Measurements from ENCODE around the gene GRM4. TPM values are rescaled to one million over a fixed set of nuclear protein-coding genes. Genes with fewer than 3 reads are reported as not detected.

GRM4 gene
- polyA plus RNA-seq, 1 of the 3 experiments (the other 2 are of a cell fraction) = not detected

DNA sequence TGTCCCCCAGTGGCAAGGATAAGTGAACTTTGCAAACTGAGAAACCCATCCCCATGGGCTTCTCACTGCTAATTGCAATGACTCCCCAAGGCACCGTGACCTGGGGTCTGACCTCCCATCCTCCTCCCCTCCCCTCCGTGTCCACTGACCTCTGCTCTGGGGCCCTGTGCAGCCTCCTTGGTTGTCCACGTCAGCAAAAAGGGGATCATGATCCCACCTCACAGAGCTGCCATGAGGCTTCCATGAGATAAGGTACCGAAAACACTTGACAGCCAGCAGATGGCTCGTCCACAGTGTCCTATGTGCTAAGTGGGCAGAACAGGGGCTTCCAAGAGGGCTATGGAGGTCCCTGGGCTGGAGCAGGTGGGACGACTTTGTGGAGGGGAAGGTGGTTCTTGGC, 104.5 kb downstream of the GRM4 start:
- H3K27me3 ChIP-seq (ENCODE audit: insufficient read depth) = peaks cover 3% of the 10 kb centered on the region; the same call in 1 of the 2 replicates
- H3K79me2 ChIP-seq (ENCODE audit: insufficient read depth) = no peaks in the 10 kb centered on the region
- H3F3A ChIP-seq (replicated peaks; ENCODE audit: insufficient read depth) = peaks cover 3% of the 10 kb centered on the region
- ChIA-PET CTCF (interaction anchor here (1.9 to 3.2 kb wide), 2 partner anchors 14 to 270 kb away, joined by 7 to 13 read pairs; no protein-coding TSS in a partner anchor), POLR2A (no interaction called here)
- no peak overlapping the region for H3K27ac ChIP-seq (ENCODE audit: low read depth in 2 of 2, low read length in 1 of 2)
- H3K9ac ChIP-seq = no peak overlapping the region
- H3K9me3 ChIP-seq = no peaks in the 10 kb centered on the region
- DNase-seq = no peak
- H4K20me1 ChIP-seq (ENCODE audit: insufficient read depth) = no peaks in the 10 kb centered on the region
- whole genome bisulfite sequencing (ENCODE audit: low lambda C conversion rate) = 54% methylated on average over 6 of the region's 6 CpGs
- H3K4me3 ChIP-seq (ENCODE audit: low read depth in 2 of 2, low read length in 1 of 2) = no peak overlapping the region
- H3K4me1 ChIP-seq (ENCODE audit: control insufficient read depth in 1 of 2, insufficient read depth in 2 of 2, low read depth in 1 of 2, low read length in 1 of 2) = peaks cover 0 to 16% of the 10 kb centered on the region in 2 experiments; a peak in 1 of 4 replicates
- H3K4me2 ChIP-seq = no peak overlapping the region
- H3K36me3 ChIP-seq (replicated peaks in 1 of 2; ENCODE audit: control insufficient read depth in 1 of 2, insufficient read depth in 2 of 2, low read length in 1 of 2) = no peaks in the 10 kb centered on the region
- no peak overlapping the region for H2AFZ ChIP-seq (ENCODE audit: low read depth)
- no peaks in the 10 kb centered on the region for H3K9me2 ChIP-seq
- TF ChIP-seq, protein P1, sequence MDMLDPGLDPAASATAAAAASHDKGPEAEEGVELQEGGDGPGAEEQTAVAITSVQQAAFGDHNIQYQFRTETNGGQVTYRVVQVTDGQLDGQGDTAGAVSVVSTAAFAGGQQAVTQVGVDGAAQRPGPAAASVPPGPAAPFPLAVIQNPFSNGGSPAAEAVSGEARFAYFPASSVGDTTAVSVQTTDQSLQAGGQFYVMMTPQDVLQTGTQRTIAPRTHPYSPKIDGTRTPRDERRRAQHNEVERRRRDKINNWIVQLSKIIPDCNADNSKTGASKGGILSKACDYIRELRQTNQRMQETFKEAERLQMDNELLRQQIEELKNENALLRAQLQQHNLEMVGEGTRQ (IDR thresholded peaks at IDR 0.05; ENCODE audit: borderline replicate concordance, low read depth, low read length) = no peak
- TF ChIP-seq EZH2phosphoT487 (IDR thresholded peaks at IDR 0.05; ENCODE audit: borderline replicate concordance, low read depth) = no peak
- TF ChIP-seq POLR2AphosphoS5 (IDR thresholded peaks at IDR 0.05; ENCODE audit: low read depth, low read length) = no peak
- TF ChIP-seq FOXJ3 (CRISPR knock-in tag; IDR thresholded peaks at IDR 0.05) = no peak
- no peak for TF ChIP-seq SIN3A (IDR thresholded peaks at IDR 0.05; ENCODE audit: borderline replicate concordance, low read depth, low read length)
- no peak for TF ChIP-seq MXI1 (IDR thresholded peaks at IDR 0.05; ENCODE audit: low read depth, low read length)
- TF ChIP-seq GABPA (IDR thresholded peaks at IDR 0.05; ENCODE audit: low read depth) = no peak
- TF ChIP-seq RXRA (IDR thresholded peaks at IDR 0.05; ENCODE audit: borderline replicate concordance, low read depth) = no peak
- TF ChIP-seq, protein P2, sequence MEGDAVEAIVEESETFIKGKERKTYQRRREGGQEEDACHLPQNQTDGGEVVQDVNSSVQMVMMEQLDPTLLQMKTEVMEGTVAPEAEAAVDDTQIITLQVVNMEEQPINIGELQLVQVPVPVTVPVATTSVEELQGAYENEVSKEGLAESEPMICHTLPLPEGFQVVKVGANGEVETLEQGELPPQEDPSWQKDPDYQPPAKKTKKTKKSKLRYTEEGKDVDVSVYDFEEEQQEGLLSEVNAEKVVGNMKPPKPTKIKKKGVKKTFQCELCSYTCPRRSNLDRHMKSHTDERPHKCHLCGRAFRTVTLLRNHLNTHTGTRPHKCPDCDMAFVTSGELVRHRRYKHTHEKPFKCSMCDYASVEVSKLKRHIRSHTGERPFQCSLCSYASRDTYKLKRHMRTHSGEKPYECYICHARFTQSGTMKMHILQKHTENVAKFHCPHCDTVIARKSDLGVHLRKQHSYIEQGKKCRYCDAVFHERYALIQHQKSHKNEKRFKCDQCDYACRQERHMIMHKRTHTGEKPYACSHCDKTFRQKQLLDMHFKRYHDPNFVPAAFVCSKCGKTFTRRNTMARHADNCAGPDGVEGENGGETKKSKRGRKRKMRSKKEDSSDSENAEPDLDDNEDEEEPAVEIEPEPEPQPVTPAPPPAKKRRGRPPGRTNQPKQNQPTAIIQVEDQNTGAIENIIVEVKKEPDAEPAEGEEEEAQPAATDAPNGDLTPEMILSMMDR (IDR thresholded peaks at IDR 0.05) = no peak
- TF ChIP-seq, protein P3, sequence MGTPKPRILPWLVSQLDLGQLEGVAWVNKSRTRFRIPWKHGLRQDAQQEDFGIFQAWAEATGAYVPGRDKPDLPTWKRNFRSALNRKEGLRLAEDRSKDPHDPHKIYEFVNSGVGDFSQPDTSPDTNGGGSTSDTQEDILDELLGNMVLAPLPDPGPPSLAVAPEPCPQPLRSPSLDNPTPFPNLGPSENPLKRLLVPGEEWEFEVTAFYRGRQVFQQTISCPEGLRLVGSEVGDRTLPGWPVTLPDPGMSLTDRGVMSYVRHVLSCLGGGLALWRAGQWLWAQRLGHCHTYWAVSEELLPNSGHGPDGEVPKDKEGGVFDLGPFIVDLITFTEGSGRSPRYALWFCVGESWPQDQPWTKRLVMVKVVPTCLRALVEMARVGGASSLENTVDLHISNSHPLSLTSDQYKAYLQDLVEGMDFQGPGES (IDR thresholded peaks at IDR 0.05; ENCODE audit: low read depth, low read length) = no peak
- TF ChIP-seq RFX5 (IDR thresholded peaks at IDR 0.05; ENCODE audit: low read length) = no peak
- no peak for TF ChIP-seq RAD21 (IDR thresholded peaks at IDR 0.05; ENCODE audit: low read length)
- TF ChIP-seq SMC3 (IDR thresholded peaks at IDR 0.05; ENCODE audit: low read depth, low read length) = no peak

DNA sequence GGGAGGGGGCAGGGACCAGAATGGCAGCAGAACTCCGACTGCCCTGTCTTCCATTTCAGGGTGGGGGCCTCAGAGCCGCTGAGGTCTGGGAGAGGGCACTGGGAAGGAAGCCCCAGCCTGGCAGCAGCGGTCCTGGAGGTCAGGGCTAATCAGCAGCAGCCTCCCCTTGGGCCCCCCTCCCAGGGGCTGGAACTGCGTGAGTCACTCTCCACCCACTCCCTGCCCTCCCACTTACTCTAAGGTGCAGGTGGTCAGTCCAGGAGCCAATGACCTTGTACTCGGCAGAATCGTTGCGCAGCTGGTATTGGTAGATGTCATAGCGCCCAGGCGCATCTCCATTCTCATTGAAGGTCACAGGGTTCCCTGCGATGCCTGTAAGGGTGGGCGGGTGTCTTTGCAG, 105.9 kb downstream of the GRM4 start:
- DNase-seq = no peak
- Histone ChIP-seq H3K4me3 (ENCODE audit: low read depth in 2 of 2, low read length in 1 of 2) (no peak overlapping the region), H3K36me3 (replicated peaks in 1 of 2; ENCODE audit: control insufficient read depth in 1 of 2, insufficient read depth in 2 of 2, low read length in 1 of 2) (no peaks in the 10 kb centered on the region), H3K27ac (ENCODE audit: low read depth in 2 of 2, low read length in 1 of 2) (no peak overlapping the region), H3K4me1 (ENCODE audit: control insufficient read depth in 1 of 2, insufficient read depth in 2 of 2, low read depth in 1 of 2, low read length in 1 of 2) (peaks cover 0 to 1% of the 10 kb centered on the region in 2 experiments; a peak in 1 of 4 replicates), H3K9ac (no peak overlapping the region), H3F3A (replicated peaks; ENCODE audit: insufficient read depth) (peaks cover 3% of the 10 kb centered on the region), H2AFZ (ENCODE audit: low read depth) (no peak overlapping the region), H3K4me2 (no peak overlapping the region), H3K9me2 (no peaks in the 10 kb centered on the region), H4K20me1 (ENCODE audit: insufficient read depth) (no peaks in the 10 kb centered on the region), H3K27me3 (ENCODE audit: insufficient read depth) (peaks cover 2% of the 10 kb centered on the region; the same call in 1 of the 2 replicates), H3K79me2 (ENCODE audit: insufficient read depth) (no peaks in the 10 kb centered on the region), H3K9me3 (no peaks in the 10 kb centered on the region)
- WGBS (ENCODE audit: low lambda C conversion rate) = 74% methylated on average over 11 of the region's 11 CpGs
- CTCF ChIA-PET = interaction anchor here (1.3 to 1.9 kb wide), 2 partner anchors 9 to 12 kb away, joined by 4 to 7 read pairs; no protein-coding TSS in a partner anchor
- no peak for TF ChIP-seq EP300 (IDR thresholded peaks at IDR 0.05; ENCODE audit: borderline replicate concordance in 1 of 2, low read depth in 1 of 2, low read length in 1 of 2)
- no peak for TF ChIP-seq NRF1 (IDR thresholded peaks at IDR 0.05; ENCODE audit: low read depth, low read length)
- no peak for TF ChIP-seq RCOR1 (IDR thresholded peaks at IDR 0.05; ENCODE audit: low read length)
- no peak for TF ChIP-seq MEF2A (IDR thresholded peaks at IDR 0.05; ENCODE audit: borderline replicate concordance, low read depth)
- TF ChIP-seq, protein P3 (IDR thresholded peaks at IDR 0.05; ENCODE audit: low read depth, low read length) = no peak
- no peak for TF ChIP-seq GATA2 (CRISPR knock-in tag; IDR thresholded peaks at IDR 0.05)
- TF ChIP-seq EZH2phosphoT487 (IDR thresholded peaks at IDR 0.05; ENCODE audit: borderline replicate concordance, low read depth) = no peak
- no peak for TF ChIP-seq RXRA (IDR thresholded peaks at IDR 0.05; ENCODE audit: borderline replicate concordance, low read depth)
- TF ChIP-seq RFX5 (IDR thresholded peaks at IDR 0.05; ENCODE audit: low read length) = no peak
- TF ChIP-seq YY1 (IDR thresholded peaks at IDR 0.05; ENCODE audit: low read depth) = no peak
- TF ChIP-seq SMC3 (IDR thresholded peaks at IDR 0.05; ENCODE audit: low read depth, low read length) = no peak
- no peak for TF ChIP-seq MXI1 (IDR thresholded peaks at IDR 0.05; ENCODE audit: low read depth, low read length)
- no peak for TF ChIP-seq TCF12 (IDR thresholded peaks at IDR 0.05)
- TF ChIP-seq TEAD4 (IDR thresholded peaks at IDR 0.05; ENCODE audit: borderline replicate concordance, insufficient read depth) = no peak
- TF ChIP-seq FOSL2 (IDR thresholded peaks at IDR 0.05; ENCODE audit: borderline replicate concordance, low read depth) = no peak
- TF ChIP-seq FOXM1 (IDR thresholded peaks at IDR 0.05; ENCODE audit: low read depth) = no peak
- TF ChIP-seq ELF1 (IDR thresholded peaks at IDR 0.05) = no peak
- POLR2A ChIA-PET = no interaction called here

Measured in SK-N-SH (cell line).